GM10248 (cell line): ENCODE results near the gene PTP4A2.

Source experiments
- CTCF ChIA-PET: fragments of 300-600 bp; sonication (Branson Sonifier 250); formaldehyde crosslinking; extraction: SDS; loops from one replicate; lab custom pipeline; 2021; ENCODE audit warnings: antibody characterized with exemption; lab: Yijun Ruan, JAX
- POLR2A ChIA-PET: fragments of 350-650 bp; sonication (Branson Sonifier 250); formaldehyde crosslinking; extraction: SDS; loops from one replicate; lab custom pipeline; 2020; ENCODE audit warnings: antibody characterized with exemption; lab: Yijun Ruan, JAX
- DNase-seq: peaks from one replicate; pipeline ENCODE4 v3.0.0; 2012; ENCODE audit errors: extremely low spot score
- TF ChIP-seq, protein P1 (sequence below): IDR thresholded peaks from 2 replicates; pipeline ENCODE4 v1.5.1; 2012; ENCODE audit warnings: mild to moderate bottlenecking, low read depth; ENCODE audit errors: extremely low read depth, missing control alignments, control extremely low read depth

Gene PTP4A2

DNA sequence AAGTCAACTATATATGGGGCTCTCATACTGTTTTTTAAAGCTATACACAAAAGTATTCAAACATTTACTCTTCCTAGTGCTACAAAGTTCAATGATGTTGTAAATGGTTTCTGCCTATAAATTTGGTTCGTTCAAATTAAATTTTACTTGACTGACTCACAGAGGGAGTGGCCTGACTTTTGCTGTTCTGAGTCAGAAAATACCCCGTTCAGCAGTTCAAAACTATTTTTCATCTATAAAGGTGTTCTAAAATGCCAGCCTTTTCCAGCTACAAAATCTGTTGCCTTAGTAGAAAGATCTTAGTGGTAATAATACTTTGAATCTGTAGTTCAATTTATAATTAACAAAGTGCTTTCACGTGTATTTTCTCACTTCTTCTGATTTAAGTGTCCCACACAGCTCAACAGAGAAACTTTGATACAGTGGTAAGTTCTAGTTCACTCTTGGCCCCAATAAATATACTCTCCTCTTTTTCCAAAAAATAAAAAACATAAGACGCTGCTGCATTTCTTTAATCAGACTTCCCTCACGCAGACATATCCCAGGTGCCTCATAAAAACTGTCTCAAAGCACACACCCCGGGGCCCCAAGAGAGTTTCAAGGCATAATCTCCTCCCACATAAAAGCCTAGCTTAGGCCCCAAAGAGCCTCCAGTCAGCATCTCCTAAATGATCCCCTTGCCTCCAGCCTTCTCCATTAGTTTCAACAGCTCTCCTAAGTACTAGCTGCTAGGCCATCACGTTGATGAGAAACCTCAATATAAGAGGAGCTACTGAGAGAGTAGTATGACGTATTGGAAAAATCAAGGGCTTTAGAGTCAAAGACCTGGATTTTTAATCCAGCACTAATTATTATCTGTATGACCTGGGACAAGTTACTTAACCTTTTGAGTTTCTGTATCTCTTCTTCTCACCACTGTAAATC is 3.2 kb downstream of the PTP4A2 start:
- ChIA-PET POLR2A (interaction anchor here (0.5 to 1.1 kb wide), 4 partner anchors 9 to 315 kb away, joined by 3 to 8 read pairs (median 5); no protein-coding TSS in a partner anchor), CTCF (interaction anchor here (0.7 to 15.0 kb wide), 5 partner anchors 9 to 120 kb away, joined by 3 to 501 read pairs (median 5); partner anchors contain the start of gene SPOCD1)
- DNase-seq, result no peak
- TF ChIP-seq, protein P1, sequence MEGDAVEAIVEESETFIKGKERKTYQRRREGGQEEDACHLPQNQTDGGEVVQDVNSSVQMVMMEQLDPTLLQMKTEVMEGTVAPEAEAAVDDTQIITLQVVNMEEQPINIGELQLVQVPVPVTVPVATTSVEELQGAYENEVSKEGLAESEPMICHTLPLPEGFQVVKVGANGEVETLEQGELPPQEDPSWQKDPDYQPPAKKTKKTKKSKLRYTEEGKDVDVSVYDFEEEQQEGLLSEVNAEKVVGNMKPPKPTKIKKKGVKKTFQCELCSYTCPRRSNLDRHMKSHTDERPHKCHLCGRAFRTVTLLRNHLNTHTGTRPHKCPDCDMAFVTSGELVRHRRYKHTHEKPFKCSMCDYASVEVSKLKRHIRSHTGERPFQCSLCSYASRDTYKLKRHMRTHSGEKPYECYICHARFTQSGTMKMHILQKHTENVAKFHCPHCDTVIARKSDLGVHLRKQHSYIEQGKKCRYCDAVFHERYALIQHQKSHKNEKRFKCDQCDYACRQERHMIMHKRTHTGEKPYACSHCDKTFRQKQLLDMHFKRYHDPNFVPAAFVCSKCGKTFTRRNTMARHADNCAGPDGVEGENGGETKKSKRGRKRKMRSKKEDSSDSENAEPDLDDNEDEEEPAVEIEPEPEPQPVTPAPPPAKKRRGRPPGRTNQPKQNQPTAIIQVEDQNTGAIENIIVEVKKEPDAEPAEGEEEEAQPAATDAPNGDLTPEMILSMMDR, result no peak

DNA sequence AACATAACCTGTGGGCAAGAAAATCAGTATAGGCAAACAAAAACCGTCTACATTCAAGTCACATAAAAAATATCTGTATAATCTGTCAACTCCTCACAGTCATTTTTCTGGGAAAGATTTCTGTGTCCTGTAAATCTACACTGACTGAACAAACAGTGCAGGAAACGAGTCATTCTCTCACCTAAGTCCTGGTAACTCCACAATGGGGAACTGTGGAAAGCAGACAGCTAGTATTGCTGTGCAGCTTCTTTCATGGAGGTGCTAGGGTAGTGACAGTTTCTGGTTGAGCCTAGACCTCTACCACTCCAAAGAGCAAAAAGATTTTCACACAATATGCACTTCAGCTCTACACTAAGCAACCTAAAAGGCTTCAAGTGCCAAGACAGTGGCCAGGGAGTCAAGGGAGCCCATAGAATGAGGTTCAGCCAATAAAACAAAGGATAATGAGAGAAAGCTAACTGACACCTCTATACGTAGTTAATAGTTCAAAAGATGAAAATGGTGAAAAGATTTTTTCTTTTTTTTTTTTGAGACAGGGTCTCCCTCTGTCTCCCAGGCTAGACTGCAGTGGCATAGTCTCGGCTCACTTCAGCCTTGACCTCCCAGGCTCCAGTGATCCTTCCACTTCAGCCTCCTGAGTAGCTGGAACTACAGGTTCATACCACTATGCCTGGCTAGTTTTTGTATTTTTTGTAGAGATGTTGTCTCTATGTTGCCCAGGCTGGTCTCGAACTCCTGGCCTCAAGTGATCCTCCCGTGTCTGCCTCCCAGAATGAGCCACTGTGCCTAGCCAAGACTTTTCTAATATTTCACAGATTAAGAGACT is 5.5 kb downstream of the PTP4A2 start:
- ChIA-PET CTCF (interaction anchor here (0.8 to 15.0 kb wide), 6 partner anchors 9 to 72 kb away, joined by 3 to 501 read pairs (median 5); no protein-coding TSS in a partner anchor), POLR2A (interaction anchor here (0.8 to 1.0 kb wide), 2 partner anchors 11 to 81 kb away, joined by 4 to 5 read pairs; partner anchors contain the start of gene KHDRBS1)
- TF ChIP-seq, protein P1, result no peak
- DNase-seq, result no peak

DNA sequence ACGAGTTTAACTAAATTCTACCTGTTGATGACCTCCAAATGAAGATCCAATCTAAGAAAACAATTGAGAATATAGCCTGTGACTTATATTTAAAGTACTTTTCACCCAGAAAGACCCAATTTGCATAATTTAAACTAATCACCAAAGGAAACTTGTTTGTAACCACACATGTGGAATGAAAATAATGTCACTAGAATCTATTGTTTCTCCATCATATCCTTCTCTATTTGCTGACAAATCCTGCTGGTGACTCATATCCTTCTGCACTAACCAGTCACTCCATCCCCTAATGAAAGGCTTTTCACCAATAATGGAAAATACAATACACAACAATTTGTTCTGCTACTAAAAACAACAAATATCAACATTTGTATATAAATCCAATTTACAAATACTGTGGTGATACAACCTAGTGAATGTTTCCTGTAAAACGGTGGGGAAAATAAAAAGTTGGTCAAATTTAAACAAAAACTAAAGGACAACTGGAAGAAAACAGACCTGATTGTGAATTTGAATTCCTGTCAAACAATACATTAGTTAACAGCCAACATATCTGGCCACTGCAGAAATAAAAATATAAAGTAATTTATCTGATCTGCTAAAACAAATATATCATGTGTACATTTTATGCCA is 6.5 kb downstream of the PTP4A2 start:
- ChIA-PET POLR2A (no interaction called here), CTCF (interaction anchor here (1.0 to 15.0 kb wide), 5 partner anchors 8 to 32 kb away, joined by 4 to 501 read pairs (median 6); no protein-coding TSS in a partner anchor)
- DNase-seq, result no peak
- TF ChIP-seq, protein P1, result no peak

DNA sequence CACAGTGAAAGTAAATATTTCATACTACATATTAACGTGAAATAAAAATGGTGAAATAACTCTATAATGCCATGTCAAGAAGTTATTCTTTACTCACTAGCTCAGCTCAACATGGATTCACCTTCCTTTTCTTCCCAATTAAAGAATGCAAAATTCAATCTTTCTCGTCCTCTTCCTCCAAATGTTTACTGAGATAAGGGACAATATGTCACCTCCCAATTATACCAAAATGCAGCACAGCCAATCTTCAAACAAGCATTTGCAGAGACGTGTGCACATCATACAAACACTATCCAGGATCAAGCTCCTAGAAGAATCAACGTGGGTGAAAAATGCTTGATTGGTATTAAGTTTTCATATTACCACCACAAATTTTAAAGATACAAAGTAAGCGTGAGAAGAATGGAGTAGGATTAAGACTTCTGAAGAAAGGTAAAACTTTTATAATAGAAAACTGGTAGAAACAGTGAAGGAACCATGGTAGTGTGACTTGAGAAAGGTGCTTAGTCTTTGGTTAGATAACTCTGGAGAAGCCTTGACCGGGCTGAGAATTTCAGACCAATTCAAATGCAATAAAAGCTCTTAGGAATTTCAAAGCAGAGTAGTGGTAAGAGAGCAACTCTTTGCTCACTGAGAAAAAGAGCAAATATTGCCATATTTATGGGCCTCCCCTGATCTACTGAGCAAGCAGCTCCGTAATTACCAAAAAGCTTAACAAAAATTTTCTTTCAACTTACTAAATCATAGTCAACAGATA is 7.2 kb downstream of the PTP4A2 start:
- CTCF ChIA-PET, result interaction anchor here (0.9 to 1.5 kb wide), 5 partner anchors 9 to 33 kb away, joined by 3 to 8 read pairs (median 4); no protein-coding TSS in a partner anchor
- POLR2A ChIA-PET, result no interaction called here

DNA sequence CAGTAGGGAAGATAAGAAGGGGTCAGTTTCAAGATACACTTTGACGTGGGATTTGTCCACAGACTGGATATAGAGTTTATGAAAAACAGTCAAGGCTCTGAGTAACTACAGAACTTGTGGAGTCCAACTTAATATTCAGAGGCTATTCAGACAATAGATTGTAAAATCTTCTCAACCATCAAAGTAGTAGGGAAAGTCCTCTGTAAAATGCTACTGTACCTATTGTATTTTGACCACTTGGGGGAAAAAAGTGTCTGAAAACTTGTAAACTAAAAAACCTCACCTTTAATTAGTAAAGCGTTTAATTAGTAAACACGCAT is 10.5 kb downstream of the PTP4A2 start:
- DNase-seq, result no peak
- CTCF ChIA-PET, result interaction anchor here (1.3 to 6.7 kb wide), 5 partner anchors 12 to 112 kb away, joined by 3 to 30 read pairs (median 4); partner anchors contain the start of genes PTP4A2 and SPOCD1
- POLR2A ChIA-PET, result interaction anchor here (1.3 kb wide), 1 partner anchor 30 kb away, joined by 4 read pairs; no protein-coding TSS in a partner anchor

More for the DNA sequence above, 7.2 kb downstream of the PTP4A2 start:
- TF ChIP-seq, protein P1, result no peak
- DNase-seq, result no peak

More for the DNA sequence above, 10.5 kb downstream of the PTP4A2 start:
- TF ChIP-seq, protein P1, result no peak
